Cardiac fibroblast (primary cell): Measurements from ENCODE around the gene B4GALNT2.

Experiments used
- DNase-seq, 2 donors: peaks; one replicate each; pipeline versions ENCODE4 v3.0.0 to v3.0.0-alpha.2; 2010; ENCODE audit warnings: low read depth in 2 of 2
- H3K4me3 ChIP-seq, 2 donors: replicated peaks in 1 of 2; 1 replicate in 1 of 2; 2 replicates in 1 of 2; pipeline ENCODE4 v1.5.1; 2011; ENCODE audit warnings: low read depth in 2 of 2, low read length in 2 of 2, mild to moderate bottlenecking in 2 of 2, moderate library complexity in 1 of 2
- TF ChIP-seq, protein P1 (sequence below): IDR thresholded peaks from one replicate; pipeline ENCODE4 v1.5.1; 2011; ENCODE audit warnings: low read depth, mild to moderate bottlenecking, low read length, inconsistent platforms

The B4GALNT2 gene

DNA sequence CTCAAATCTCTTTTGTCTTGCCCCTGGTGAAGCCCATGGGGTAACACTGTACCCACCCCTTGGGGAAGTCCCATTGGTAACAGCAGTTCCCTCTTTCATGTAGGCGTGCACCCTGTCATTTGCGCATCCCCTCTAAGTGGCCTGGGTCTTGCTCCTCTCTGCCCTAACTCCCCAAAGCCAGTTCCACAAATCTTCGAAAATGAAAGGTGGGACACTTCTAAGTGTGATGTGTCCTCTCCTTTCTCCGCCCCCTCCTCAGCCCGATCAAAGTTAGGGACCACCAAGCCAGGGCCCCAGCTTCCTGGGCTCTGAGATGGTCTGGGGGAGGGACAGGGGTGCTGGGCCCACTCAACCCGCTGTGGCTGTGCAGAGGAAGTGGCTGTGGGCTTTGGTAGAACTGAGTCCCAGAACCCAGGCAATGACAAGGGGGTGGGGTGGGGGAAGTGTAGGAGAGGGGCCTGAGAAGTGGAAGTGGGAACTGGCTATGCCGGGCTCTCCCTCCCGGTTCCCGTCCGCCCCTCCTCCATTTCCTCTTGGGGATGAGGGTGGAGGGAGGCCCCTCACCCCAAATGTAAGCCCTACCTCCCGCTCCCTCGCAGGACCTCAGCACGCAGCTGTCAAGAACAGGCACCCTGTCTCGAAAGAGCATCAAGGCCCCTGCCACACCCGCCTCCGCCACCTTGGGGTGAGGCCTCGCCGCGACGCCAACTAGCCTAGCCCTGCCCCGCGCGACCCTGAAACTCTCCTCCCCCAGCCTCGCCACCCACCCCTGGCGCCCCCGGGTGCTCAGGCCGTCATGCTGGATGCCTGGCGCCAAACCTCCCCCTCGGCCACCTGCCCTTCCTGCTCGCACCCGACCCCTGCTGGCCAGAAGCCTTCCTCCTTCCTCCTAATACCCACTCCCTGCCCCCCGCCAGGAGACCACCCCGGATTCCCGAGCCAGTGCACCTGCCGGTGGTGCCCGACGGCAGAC lies 86.7 kb downstream of the B4GALNT2 start:
- no peak overlapping the region for H3K4me3 ChIP-seq
- TF ChIP-seq, protein P1, sequence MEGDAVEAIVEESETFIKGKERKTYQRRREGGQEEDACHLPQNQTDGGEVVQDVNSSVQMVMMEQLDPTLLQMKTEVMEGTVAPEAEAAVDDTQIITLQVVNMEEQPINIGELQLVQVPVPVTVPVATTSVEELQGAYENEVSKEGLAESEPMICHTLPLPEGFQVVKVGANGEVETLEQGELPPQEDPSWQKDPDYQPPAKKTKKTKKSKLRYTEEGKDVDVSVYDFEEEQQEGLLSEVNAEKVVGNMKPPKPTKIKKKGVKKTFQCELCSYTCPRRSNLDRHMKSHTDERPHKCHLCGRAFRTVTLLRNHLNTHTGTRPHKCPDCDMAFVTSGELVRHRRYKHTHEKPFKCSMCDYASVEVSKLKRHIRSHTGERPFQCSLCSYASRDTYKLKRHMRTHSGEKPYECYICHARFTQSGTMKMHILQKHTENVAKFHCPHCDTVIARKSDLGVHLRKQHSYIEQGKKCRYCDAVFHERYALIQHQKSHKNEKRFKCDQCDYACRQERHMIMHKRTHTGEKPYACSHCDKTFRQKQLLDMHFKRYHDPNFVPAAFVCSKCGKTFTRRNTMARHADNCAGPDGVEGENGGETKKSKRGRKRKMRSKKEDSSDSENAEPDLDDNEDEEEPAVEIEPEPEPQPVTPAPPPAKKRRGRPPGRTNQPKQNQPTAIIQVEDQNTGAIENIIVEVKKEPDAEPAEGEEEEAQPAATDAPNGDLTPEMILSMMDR = peak; percentile 4
- no peak for DNase-seq

DNA sequence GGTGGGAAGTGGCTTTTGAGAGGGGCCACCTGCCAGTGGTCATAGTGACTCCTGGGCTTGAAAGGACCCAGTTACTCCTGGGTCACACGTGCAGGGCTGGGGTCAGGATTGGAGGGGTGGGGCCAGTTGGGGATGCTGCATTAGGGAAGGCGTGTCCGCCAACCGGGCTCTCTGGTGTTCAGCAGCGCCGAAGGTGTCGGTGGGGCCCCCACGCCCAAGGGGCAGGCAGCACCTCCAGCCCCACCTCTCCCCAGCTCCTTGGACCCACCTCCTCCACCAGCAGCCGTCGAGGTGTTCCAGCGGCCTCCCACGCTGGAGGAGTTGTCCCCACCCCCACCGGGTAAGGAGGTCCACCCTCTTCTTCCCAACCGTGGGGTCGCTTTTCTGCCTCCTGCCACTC lies 87.4 kb downstream of the B4GALNT2 start:
- TF ChIP-seq, protein P1 = no peak
- no peak for DNase-seq
- H3K4me3 ChIP-seq = no peak overlapping the region

DNA sequence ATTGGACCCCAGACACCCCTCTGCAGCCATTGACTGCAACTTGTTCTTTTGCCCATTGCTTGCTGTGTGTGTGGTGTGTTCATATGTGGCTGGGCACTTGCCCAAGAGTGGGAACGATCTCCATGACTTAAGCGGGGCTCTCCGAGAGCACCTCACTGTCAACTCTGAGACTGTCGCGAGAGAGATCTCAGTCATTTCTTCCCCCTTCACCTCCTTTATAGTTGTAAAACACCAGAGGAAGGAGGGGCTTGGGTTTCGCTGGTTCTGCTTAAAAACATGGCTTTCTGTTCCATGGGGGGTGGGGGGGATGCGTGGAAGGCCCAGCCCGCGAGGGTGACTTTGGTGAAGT lies 90.6 kb downstream of the B4GALNT2 start:
- no peak for DNase-seq
- no peak overlapping the region for H3K4me3 ChIP-seq
- TF ChIP-seq, protein P1 = no peak

DNA sequence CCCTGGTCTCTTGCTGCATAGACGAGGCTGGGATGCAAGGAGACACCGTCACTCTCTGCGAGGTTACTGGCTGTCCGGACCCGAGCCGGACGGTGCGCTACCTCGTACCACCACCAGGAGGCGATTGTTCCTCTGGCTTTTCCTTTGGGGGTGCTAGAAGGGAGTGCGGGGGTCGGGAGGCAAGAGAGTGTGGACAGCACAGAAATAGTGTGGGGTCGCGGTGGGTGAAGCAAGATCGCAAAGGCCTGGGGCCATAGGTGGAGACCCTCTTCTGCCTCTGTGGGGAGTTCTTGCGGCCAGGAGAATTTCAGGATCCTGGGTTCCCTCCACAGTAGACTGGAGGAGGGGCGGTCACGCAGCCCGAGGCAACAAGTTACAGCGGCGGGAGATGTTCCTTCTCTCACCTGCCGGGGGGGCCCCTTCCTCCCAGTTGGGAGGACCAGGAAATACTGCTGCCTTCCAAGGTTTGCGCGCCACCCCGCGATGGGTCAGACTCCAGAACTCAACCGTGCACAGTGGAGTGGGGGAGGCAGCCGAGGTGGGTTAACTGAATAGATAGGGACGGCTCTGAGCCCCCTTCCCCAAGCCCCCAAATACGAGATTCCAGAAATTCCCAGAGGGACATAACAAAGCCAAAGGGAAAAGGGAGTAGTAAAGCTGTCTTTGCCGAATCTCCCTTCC lies 91.1 kb downstream of the B4GALNT2 start:
- H3K4me3 ChIP-seq = no peak overlapping the region
- TF ChIP-seq, protein P1 = peak; percentile 96
- DNase-seq = peak; percentile 24 to 32

DNA sequence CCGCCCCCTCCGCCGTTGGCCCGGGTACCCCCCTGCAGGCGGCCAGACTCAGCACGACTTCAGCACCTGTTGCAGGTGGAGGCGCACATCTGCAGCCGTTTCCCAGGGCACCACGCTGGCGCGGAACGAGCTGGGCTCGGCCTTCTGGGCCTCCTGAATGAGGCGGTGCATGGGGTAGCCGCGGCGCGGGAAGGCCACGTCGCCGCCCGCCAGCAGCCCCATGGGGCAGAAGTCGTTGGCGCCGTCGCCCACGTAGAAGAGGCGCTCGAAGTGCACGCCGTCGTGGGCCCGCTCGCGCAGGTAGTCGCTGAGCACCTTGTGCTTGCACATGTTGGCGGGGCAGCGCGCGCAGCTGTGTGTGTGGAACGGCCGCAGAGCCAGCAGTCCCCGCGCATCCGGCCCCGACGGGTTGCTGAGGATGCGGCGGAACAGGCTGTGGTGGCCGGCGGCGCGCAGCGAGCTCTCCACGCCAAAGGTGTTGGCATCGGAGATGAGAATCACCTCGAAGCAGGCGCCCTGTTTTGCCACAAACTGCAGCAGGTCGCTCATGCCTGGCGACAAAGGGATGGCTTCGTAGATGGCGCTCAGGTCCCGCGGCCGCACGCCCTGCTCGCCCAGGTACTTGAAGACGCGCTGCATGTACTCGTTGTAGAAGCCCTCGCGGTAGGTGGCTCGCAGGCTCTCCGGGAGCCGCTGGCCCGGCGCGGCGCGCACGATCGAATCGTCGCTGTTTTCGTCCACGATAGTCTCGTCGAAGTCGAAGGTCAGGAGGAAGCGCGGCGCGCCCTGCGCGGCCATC lies 91.8 kb downstream of the B4GALNT2 start:
- no peak overlapping the region for H3K4me3 ChIP-seq
- TF ChIP-seq, protein P1 = no peak
- no peak for DNase-seq

DNA sequence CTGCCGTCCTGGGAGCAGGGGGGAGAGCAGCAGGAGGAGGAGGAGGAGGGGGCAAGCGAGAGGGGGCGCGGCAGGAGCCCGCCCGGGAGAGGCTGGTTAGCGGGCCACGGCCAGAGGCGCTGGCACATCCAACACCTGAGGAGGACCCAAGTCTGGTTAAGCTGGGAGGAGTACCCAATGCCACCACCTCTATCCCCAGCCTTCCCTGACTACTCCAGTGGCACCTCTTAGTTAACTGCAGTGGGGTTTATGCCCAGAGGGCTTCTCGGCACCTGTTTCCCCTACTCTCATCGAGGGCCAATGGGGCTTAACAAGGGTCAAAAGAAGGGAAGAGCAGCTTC lies 92.4 kb downstream of the B4GALNT2 start:
- no peak for DNase-seq
- no peak overlapping the region for H3K4me3 ChIP-seq
- TF ChIP-seq, protein P1 = no peak
